ENCODE results near the gene TECPR1.

DNA sequence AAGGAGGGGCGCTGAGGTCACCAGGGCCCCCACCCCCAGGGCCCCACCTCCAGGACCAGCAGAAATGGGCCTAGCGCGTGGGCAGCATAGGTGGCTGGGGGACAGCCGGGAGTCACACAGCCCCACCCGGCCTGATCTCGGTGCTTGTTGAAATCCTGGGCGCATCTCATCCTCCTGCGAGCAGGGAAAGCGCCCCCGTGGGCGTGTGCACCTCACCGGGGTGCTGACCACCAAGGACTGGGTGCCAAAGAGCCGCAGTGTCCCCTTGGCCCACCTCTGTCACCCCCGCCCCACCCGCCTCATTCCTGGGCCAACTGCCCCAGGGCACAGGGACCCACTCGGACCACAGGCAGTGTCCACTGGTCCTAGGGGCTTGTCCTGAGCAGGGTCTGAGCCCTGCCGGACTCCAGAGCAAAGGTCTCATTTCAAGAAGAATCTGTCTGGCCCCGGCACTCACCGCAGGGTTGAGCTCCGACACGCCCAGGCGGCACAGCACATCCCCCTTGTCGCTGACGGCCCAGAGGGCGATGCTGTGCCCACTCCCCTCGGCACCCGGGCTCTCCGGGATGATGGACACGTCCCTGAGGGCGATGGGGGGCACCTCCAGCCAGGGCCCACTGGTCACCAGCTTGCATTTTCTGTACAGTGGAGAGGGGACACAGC is 29.4 kb downstream of the TECPR1 start:
- TF ChIP-seq, protein P1, sequence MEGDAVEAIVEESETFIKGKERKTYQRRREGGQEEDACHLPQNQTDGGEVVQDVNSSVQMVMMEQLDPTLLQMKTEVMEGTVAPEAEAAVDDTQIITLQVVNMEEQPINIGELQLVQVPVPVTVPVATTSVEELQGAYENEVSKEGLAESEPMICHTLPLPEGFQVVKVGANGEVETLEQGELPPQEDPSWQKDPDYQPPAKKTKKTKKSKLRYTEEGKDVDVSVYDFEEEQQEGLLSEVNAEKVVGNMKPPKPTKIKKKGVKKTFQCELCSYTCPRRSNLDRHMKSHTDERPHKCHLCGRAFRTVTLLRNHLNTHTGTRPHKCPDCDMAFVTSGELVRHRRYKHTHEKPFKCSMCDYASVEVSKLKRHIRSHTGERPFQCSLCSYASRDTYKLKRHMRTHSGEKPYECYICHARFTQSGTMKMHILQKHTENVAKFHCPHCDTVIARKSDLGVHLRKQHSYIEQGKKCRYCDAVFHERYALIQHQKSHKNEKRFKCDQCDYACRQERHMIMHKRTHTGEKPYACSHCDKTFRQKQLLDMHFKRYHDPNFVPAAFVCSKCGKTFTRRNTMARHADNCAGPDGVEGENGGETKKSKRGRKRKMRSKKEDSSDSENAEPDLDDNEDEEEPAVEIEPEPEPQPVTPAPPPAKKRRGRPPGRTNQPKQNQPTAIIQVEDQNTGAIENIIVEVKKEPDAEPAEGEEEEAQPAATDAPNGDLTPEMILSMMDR (IDR thresholded peaks at IDR 0.05; ENCODE audit: low read depth, low read length, poor library complexity, severe bottlenecking), result no peak
- no peak for TF ChIP-seq EZH2phosphoT487 (IDR thresholded peaks at IDR 0.05; ENCODE audit: borderline replicate concordance, low read length)
